GM08714 (cell line): ENCODE data around the gene FAM53B.

ENCODE experiments used
- H3K4me3 ChIP-seq: fragments of 200-500 bp; sonication (Bioruptor generic); 2 replicates; pipeline ENCODE4 v1.5.1; 2014; ENCODE audit warnings: mild to moderate bottlenecking, low read length, inconsistent platforms
- ZNF274 ChIP-seq: IDR thresholded peaks from 2 replicates; pipeline ENCODE4 v1.6.1; 2012; ENCODE audit warnings: mild to moderate bottlenecking, low read depth, low read length

Gene FAM53B

GRCh38 chr10:124648131-124648475, 96.1 kb downstream of the FAM53B start:
- no peak for TF ChIP-seq ZNF274
- no peak overlapping the region for H3K4me3 ChIP-seq

GRCh38 chr10:124647421-124648130, 96.6 kb downstream of the FAM53B start:
- TF ChIP-seq ZNF274: no peak
- H3K4me3 ChIP-seq: no peak overlapping the region

- no peak overlapping the region for H3K4me3 ChIP-seq
- TF ChIP-seq ZNF274: no peak
Observed at GRCh38 chr10:124646483-124647352, 97.5 kb downstream of the FAM53B start.

- H3K4me3 ChIP-seq: no peak overlapping the region
- no peak for TF ChIP-seq ZNF274
Observed at GRCh38 chr10:124645467-124646095, 98.6 kb downstream of the FAM53B start.

GRCh38 chr10:124644771-124645415, 99.3 kb downstream of the FAM53B start:
- no peak overlapping the region for H3K4me3 ChIP-seq
- no peak for TF ChIP-seq ZNF274

- no peak overlapping the region for H3K4me3 ChIP-seq
- TF ChIP-seq ZNF274: no peak
Observed at GRCh38 chr10:124644236-124644635, 99.9 kb downstream of the FAM53B start.

- H3K4me3 ChIP-seq: no peak overlapping the region
- TF ChIP-seq ZNF274: no peak
Observed at GRCh38 chr10:124643330-124644009, 100.7 kb downstream of the FAM53B start.

GRCh38 chr10:124642088-124642710, 102.0 kb downstream of the FAM53B start:
- no peak overlapping the region for H3K4me3 ChIP-seq
- no peak for TF ChIP-seq ZNF274

GRCh38 chr10:124641282-124642087, 102.7 kb downstream of the FAM53B start:
- no peak for TF ChIP-seq ZNF274
- H3K4me3 ChIP-seq: no peak overlapping the region

- H3K4me3 ChIP-seq: no peak overlapping the region
- TF ChIP-seq ZNF274: no peak
Observed at GRCh38 chr10:124640538-124641231, 103.5 kb downstream of the FAM53B start.

GRCh38 chr10:124640056-124640455, 104.1 kb downstream of the FAM53B start:
- no peak overlapping the region for H3K4me3 ChIP-seq

GRCh38 chr10:124639646-124640045, 104.5 kb downstream of the FAM53B start:
- TF ChIP-seq ZNF274: no peak
- no peak overlapping the region for H3K4me3 ChIP-seq

More at GRCh38 chr10:124640056-124640455, 104.1 kb downstream of the FAM53B start:
- no peak for TF ChIP-seq ZNF274

- no peak overlapping the region for H3K4me3 ChIP-seq
- no peak for TF ChIP-seq ZNF274
Observed at GRCh38 chr10:124639206-124639605, 105.0 kb downstream of the FAM53B start.
